WERI-Rb-1 (cell line): ENCODE results near the gene WSCD2.
A peak's percentile ranks its signal among the peaks of the same experiment; 100 is the strongest.
"Not testable (repeated sequence)": the region's sequence is repeated elsewhere in the genome, so short reads cannot be mapped to it uniquely, and the experiment has no call there.

Experiments
- DNase-seq: peaks from one replicate; pipeline ENCODE4 v3.0.0-alpha.2; 2020
- H3K27ac ChIP-seq: fragments of 250-450 bp; sonication (Bioruptor Pico); 2 replicates; pipeline ENCODE4 v1.5.1; 2020; ENCODE audit warnings: mild to moderate bottlenecking, moderate library complexity
- H3K27me3 ChIP-seq: fragments of 250-450 bp; sonication (Bioruptor Pico); 2 replicates; pipeline ENCODE4 v1.5.1; 2021; ENCODE audit warnings: mild to moderate bottlenecking, low read depth, moderate library complexity; ENCODE audit not compliant: insufficient read depth, severe bottlenecking
- H3K36me3 ChIP-seq: fragments of 250-450 bp; sonication (Bioruptor Pico); 2 replicates; pipeline ENCODE4 v1.5.1; 2020; ENCODE audit warnings: mild to moderate bottlenecking, moderate library complexity
- H3K4me3 ChIP-seq: 2 replicates; pipeline ENCODE4 v1.5.1; 2011; ENCODE audit warnings: low read depth, mild to moderate bottlenecking, control low read depth, low read length
- H3K9me3 ChIP-seq: fragments of 250-450 bp; sonication (Bioruptor Pico); 2 replicates; pipeline ENCODE4 v1.5.1; 2021; ENCODE audit warnings: mild to moderate bottlenecking, moderate library complexity; ENCODE audit not compliant: severe bottlenecking
- CTCF ChIP-seq: IDR thresholded peaks from 2 replicates; pipeline ENCODE4 v1.5.1; 2011; ENCODE audit warnings: low read depth, mild to moderate bottlenecking, control low read depth, inconsistent platforms, low read length

Gene WSCD2

GRCh38 chr12:108215458-108215857 is 86.4 kb downstream of the WSCD2 start:
- Histone ChIP-seq H3K36me3 (no peaks in the 10 kb centered on the region), H3K27ac (no peak overlapping the region), H3K27me3 (peaks cover 69% of the 10 kb centered on the region), H3K4me3 (no peak overlapping the region), H3K9me3 (no peaks in the 10 kb centered on the region)
- no peak for DNase-seq
- TF ChIP-seq CTCF: no peak

DNA sequence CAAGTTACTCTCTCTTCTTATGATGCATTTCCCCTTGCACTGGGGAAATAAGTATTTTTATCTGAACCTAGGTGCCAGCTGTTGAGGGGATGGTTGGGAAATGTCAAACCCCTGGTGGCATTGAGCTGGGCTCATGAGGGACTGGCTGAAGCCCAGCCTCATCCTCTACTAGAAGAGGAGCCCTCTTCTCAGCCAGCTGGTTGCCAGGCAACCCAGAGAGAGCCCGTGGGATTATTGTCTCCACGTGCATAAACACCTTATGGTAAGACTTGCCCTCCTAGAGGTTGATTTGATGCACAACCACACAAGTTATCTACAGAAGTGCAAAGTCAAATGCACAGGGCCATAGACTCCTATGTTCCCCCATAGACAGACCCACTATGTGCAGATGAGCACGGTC is 89.8 kb downstream of the WSCD2 start:
- Histone ChIP-seq H3K36me3 (no peaks in the 10 kb centered on the region), H3K4me3 (no peak overlapping the region), H3K9me3 (no peaks in the 10 kb centered on the region), H3K27me3 (peaks cover 78% of the 10 kb centered on the region), H3K27ac (no peak overlapping the region)
- peak; percentile 23 for DNase-seq
- no peak for TF ChIP-seq CTCF

- DNase-seq: not testable (repeated sequence)
Measured at GRCh38 chr12:108225101-108225500, 96.0 kb downstream of the WSCD2 start.

GRCh38 chr12:108226866-108227265 is 97.8 kb downstream of the WSCD2 start:
- no peak overlapping the region for H3K27ac ChIP-seq
- DNase-seq: no peak
- no peaks in the 10 kb centered on the region for H3K36me3 ChIP-seq
- H3K4me3 ChIP-seq: no peak overlapping the region
- no peak for TF ChIP-seq CTCF
- H3K9me3 ChIP-seq: peaks cover 6% of the 10 kb centered on the region
- H3K27me3 ChIP-seq: peaks cover 84% of the 10 kb centered on the region

More at GRCh38 chr12:108225101-108225500, 96.0 kb downstream of the WSCD2 start:
- H3K27me3 ChIP-seq: peaks cover 78% of the 10 kb centered on the region
- not testable (repeated sequence) for H3K36me3 ChIP-seq, H3K27ac ChIP-seq, H3K9me3 ChIP-seq, H3K4me3 ChIP-seq

- no peak for DNase-seq
- no peaks in the 10 kb centered on the region for H3K36me3 ChIP-seq
- peaks cover 6% of the 10 kb centered on the region for H3K9me3 ChIP-seq
- peaks cover 67% of the 10 kb centered on the region for H3K27me3 ChIP-seq
- H3K27ac ChIP-seq: no peak overlapping the region
- no peak overlapping the region for H3K4me3 ChIP-seq
- TF ChIP-seq CTCF: no peak
Measured at GRCh38 chr12:108228746-108229145, 99.7 kb downstream of the WSCD2 start.

DNA sequence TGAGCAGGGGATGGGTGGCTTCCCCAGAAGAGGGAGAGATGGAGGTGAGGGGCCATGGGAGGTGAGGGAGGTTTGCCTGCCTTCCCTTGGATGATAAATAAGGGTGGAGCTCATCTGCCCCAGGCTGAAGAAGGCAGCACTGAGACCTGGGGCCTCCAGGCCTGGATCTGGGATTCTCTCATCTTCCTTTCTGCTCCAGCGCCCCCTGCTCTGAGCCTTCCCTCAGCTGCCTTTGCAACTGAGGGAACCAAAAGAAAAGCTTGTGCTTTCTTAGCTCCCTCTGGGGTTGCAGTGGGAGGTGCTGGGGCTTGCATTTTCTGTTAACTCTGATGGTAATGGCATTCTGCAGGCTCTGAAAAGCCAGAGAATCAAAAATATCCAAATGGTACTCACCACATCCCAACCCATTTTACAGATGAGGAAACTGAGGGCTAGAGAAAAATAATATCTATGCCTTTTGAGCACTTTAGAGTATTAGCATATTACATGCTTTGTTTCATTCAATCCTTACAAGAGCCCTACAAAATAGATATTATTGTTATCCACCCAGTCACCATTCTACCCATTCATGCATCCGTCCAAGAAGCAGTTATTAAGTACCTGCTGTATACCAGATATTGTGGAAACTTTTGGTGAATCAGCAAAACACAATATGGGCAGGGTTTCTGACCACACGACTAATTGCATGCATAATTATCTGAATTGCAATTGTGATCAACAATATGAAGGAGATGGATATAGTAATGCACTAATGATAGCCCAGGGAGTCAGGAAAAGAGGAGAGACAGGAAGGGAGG is 102.2 kb downstream of the WSCD2 start:
- DNase-seq: no peak
- Histone ChIP-seq H3K9me3 (no peaks in the 10 kb centered on the region), H3K27ac (no peak overlapping the region), H3K36me3 (no peaks in the 10 kb centered on the region), H3K4me3 (no peak overlapping the region), H3K27me3 (peaks cover 62% of the 10 kb centered on the region)
- no peak for TF ChIP-seq CTCF
